DOHH2 (cell line): ENCODE measurements around the gene ANGPTL1.

ENCODE experiments used
- CTCF ChIP-seq: fragments of 200-600 bp; sonication (generic); IDR thresholded peaks from one replicate; pipeline ENCODE4 v1.5.1; 2014; ENCODE audit warnings: antibody characterized with exemption, mild to moderate bottlenecking, low read depth, low read length; ENCODE audit not compliant: poor library complexity, severe bottlenecking
- EZH2phosphoT487 ChIP-seq: fragments of 200-600 bp; sonication (generic); IDR thresholded peaks from 2 replicates; pipeline ENCODE4 v1.6.1; 2017; ENCODE audit warnings: borderline replicate concordance, mild to moderate bottlenecking, antibody characterized with exemption, low read length, moderate library complexity, mixed read lengths

- TF ChIP-seq CTCF (no peak), EZH2phosphoT487 (no peak)
Observed at GRCh38 chr1:178849918-178850317, 21.0 kb downstream of the ANGPTL1 start.
